H1 (cell line): ENCODE results near the gene CIAO3. TPM values are rescaled to one million over a fixed set of nuclear protein-coding genes. Genes with fewer than 3 reads are reported as not detected.

Source experiments
- BACH1 ChIP-seq: IDR thresholded peaks from 2 replicates; pipeline ENCODE4 v1.6.1; 2012; ENCODE audit warnings: low read length, improper control_type of control experiment
- CHD7 ChIP-seq: fragments of 300-600 bp; sonication (generic); IDR thresholded peaks from 2 replicates; pipeline ENCODE4 v1.7.1; 2012; ENCODE audit warnings: low read length, moderate library complexity, mild to moderate bottlenecking, inconsistent platforms; ENCODE audit not compliant: insufficient replicate concordance
- EP300 ChIP-seq, 2 experiments: IDR thresholded peaks; 1 replicate in 1 of 2; 2 replicates in 1 of 2; pipeline ENCODE4 v1.6.1; 2011 to 2012; ENCODE audit warnings: low read depth in 2 of 2, low read length in 2 of 2, mild to moderate bottlenecking in 2 of 2, borderline replicate concordance in 1 of 2, inconsistent platforms in 1 of 2, moderate library complexity in 1 of 2
- FOSL1 ChIP-seq: IDR thresholded peaks from 2 replicates; pipeline ENCODE4 v1.6.1; 2011; ENCODE audit warnings: mild to moderate bottlenecking, low read depth, low read length, moderate library complexity; ENCODE audit not compliant: insufficient read depth
- KDM1A ChIP-seq: fragments of 200-600, 300-600 bp; sonication (generic); IDR thresholded peaks from 2 replicates; pipeline ENCODE4 v1.7.1; 2016; ENCODE audit warnings: mild to moderate bottlenecking, low read length, borderline replicate concordance
- POLR2A ChIP-seq, 2 experiments: IDR thresholded peaks; 1 replicate in 1 of 2; 2 replicates in 1 of 2; pipeline ENCODE4 v1.6.1; 2011; ENCODE audit warnings: low read depth in 2 of 2, low read length in 2 of 2, mild to moderate bottlenecking in 2 of 2; ENCODE audit errors: control extremely low read depth in 1 of 2
- POU5F1 ChIP-seq: IDR thresholded peaks from 2 replicates; pipeline ENCODE4 v1.6.1; 2011; ENCODE audit warnings: low read depth, mild to moderate bottlenecking, low read length, moderate library complexity
- SP1 ChIP-seq: IDR thresholded peaks from 2 replicates; pipeline ENCODE4 v1.6.1; 2011; ENCODE audit warnings: low read depth, low read length
- SP2 ChIP-seq: IDR thresholded peaks from 2 replicates; pipeline ENCODE4 v1.6.1; 2012; ENCODE audit warnings: mild to moderate bottlenecking, low read length, inconsistent platforms
- TCF12 ChIP-seq: IDR thresholded peaks from 2 replicates; pipeline ENCODE4 v1.6.1; 2011; ENCODE audit warnings: low read depth, mild to moderate bottlenecking, low read length
- TEAD4 ChIP-seq: IDR thresholded peaks from 2 replicates; pipeline ENCODE4 v1.6.1; 2012; ENCODE audit warnings: low read depth, low read length, inconsistent platforms, mixed read lengths
- polyA plus RNA-seq, 7 experiments: library from polyadenylated mRNA; depleted of rRNA in 3 of 7; stranded (reverse) in 5 of 7; unstranded in 2 of 7; fragments of >200 nt in 5 of 7; fragments of 200-250 nt in 2 of 7; gene quantifications; 1 replicate in 5 of 7; 2 replicates in 1 of 7; 4 replicates in 1 of 7; pipeline versions ENCODE4 v1.2.1 to v1.2.3, GENCODE V29; 2011 to 2013; ENCODE audit warnings: missing spikeins in 2 of 7, mixed read lengths in 2 of 7
- total RNA-seq: library from RNA; stranded (reverse); fragmentation: NEBNext Ultra II Directional; extraction: Animal tissue kit (Norgen Biotek cat#: 25700); gene quantifications from 2 replicates; pipeline ENCODE4 v1.2.1, GENCODE V29; 2021

The CIAO3 gene
- total and polyA plus RNA-seq, 2 of the 8 experiments (the other 6 are each of a cell fraction or from before 2014, with no cell fraction given) = 20.0 to 20.4 TPM

- TF ChIP-seq CHD7 (no peak), SP2 (no peak), POU5F1 (no peak), KDM1A (peak; percentile 59; the same call in 1 of the 2 replicates), TCF12 (no peak), SP1 (no peak), TEAD4 (peak; percentile 7; the same call in 1 of the 2 replicates), EP300 (IDR thresholded peaks at IDR 0.05; ENCODE audit: borderline replicate concordance in 1 of 2, low read depth in 2 of 2, low read length in 2 of 2) (no peak), BACH1 (peak; percentile 36; the same call in 1 of the 2 replicates), FOSL1 (no peak), POLR2A (IDR thresholded peaks at IDR 0.05; ENCODE audit: control extremely low read depth in 1 of 2, low read depth in 2 of 2, low read length in 2 of 2) (no peak)
These were observed 14.1 kb downstream of the CIAO3 start, which contains the start of the genes CCDC78 and HAGHL (continued) for GRCh38 chr16:726438-727290.
